HG02642 (cell line): ENCODE results near the gene SMAD9.
"Not testable (repeated sequence)": the region's sequence is repeated elsewhere in the genome, so short reads cannot be mapped to it uniquely, and the experiment has no call there.

ENCODE experiments used
- ATAC-seq: cut with Tn5 transposase; IDR thresholded peaks from one replicate; pipeline ENCODE4 v1.9.1; 2021; ENCODE audit warnings: mild to moderate bottlenecking; ENCODE audit not compliant: unreplicated experiment, poor library complexity

The SMAD9 gene

DNA sequence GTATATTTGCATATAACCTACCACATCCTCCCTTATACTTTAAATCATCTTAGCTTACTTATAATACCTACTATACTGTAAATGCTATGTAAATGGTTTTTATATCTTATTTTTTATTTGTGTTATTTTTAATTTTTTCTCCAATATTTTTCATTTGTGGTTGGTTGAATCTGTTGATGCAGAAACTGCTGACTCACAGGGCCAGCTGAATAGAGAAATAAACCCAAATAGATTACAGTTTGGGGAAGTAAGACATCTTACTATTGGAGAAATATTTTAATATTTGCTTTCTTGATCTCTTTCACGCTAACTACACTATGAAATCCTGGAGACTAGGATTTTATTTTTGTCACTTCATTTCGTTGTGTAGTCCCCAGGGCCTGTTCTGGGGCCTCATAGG lies 7.1 kb downstream of the SMAD9 start:
- ATAC-seq: no peak

DNA sequence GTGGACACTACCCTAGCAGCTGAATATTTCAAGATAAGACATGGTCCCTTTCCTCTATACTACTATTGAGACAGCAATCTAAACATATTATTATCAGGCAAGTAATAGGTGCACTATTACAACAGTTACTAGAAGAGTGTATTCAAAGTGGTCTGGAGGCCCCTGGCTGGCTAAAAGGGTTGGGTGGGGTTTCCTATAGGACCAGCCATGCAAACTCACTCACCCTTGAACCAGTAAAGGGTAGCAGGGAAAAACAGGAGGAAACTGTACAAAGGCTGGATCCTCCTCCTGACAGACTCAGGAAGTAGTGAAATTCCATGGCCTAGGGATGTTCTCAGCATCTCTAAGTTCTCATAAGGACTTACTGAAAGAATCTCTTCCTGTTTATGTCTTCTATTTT lies 7.7 kb downstream of the SMAD9 start:
- ATAC-seq: no peak

DNA sequence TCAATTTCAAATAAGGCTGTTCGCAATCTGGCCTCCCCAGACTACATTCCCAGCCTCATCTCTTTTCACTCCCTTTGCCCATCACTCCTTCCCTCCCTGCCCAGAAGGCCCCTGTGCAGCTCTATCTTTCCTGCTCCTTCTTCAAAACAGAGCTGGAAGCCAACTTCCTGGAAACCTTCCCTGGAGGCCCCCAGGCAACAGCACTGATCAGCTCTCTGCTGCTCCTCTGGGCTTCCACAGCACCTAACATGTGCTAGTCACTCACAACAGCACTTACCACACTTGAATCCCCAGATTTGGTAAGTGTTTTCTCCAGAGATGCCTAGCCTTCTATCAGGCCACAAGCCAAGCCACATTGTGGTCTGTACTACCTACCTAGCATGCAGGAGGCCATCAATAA lies 9.5 kb downstream of the SMAD9 start:
- ATAC-seq: no peak

DNA sequence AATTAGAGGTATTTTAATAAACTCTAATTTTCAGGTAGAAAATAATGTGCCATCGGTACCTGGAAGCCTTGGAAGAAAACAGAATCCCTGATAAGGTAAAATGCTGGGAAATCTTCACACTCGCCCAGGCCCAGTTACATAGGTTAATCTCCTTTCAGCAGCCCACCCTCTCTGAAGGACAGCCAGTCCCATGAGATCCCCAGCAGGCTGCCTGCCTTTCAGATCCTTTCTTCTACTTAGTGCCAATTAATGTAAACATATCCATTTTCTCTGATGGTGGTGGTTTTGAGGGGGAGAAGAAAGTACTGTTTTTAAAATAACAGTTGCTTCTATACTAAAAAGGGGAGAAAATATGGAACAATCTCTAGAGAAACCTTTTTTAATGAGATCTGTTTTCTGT lies 12.2 kb downstream of the SMAD9 start:
- no peak for ATAC-seq

DNA sequence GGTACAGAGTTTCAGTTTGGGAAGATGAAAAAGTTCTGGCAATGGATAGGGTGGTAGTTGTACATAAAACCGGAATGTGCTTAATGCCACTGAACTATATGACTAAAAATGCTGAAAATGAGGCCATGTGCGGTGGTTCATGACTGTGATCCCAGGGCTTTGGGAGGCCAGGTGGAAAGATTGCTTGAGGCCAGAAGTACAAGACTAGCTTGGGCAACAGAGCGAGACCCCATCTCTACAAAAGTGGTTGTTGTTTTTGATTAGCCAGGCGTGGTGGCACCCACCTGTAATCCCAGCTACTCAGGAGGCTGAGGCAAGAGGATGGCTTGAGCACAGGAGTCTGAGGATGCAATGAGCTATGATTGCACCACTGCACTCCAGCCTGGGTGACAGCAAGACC lies 12.8 kb downstream of the SMAD9 start:
- no peak for ATAC-seq

DNA sequence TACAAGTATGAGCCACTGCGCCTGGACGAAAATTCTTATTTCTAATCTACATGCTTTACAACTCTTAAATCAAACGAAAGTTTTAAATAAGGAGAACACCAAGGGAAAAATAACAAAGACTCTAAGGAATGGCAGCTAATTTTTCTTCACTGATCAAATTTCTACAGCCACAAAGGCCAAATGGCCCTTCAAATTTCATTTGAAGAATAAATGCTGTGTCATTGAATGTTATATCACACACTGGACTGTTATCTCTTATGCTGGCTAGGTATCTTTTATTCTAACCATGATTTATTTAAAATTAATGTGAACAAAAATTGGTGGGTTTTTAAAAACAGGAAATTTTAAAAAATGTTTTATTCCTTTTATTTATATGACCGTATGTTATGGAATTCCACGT lies 14.1 kb downstream of the SMAD9 start:
- no peak for ATAC-seq

DNA sequence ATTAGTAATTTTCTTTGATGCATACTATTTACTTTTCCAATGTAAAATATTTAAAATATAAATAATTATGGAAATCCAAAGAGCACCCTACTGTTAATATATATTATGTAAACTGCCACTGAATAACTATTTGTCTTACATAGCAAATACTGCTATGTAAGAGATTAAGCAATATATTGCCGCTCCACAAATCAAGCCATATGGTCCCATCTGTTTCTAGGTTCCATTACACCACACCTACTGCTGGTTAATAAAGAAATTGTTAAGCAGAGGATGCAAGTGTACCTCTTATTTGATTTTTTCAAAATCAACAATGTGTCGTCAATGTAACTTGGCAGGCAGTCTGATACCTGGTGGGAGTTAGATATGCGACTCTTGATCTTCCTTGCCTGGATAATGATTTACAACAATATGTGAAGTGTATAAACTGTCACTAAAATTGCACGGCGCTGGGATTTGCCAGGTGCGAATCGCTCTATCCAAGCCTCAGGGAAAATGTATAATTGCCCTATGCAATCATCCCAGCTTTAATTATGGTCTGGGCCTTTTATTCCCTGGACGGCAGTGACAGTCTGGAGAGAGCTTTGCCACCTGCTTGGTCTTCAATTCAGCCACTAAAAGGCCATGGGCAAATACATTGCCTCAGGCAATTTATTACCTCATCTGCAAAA lies 16.0 kb downstream of the SMAD9 start:
- ATAC-seq: no peak

DNA sequence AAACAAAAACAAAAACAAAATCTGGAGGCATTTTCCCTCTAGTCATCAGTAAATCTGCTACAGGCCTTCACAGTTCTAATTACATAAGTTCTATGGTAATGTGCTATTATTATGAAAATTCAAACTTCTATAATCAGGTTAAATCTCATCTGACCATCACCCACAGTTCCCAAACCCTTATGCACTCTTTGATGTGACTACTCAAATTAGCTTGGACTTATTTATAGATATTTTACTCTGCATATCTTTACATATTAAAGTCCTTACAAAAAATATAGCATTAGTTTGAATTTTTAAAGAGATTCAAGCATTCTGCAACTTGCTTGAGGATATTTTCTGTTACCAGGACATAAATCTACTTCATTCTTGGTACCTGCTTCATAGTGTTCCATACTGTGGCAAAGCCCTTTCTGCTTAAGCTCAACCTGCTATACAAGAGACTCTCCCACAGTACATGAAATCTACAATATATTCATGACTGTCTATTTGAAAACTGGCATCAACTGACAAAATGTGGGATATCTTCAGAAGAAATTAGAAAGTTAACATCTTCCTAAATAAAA lies 22.9 kb downstream of the SMAD9 start:
- no peak for ATAC-seq

DNA sequence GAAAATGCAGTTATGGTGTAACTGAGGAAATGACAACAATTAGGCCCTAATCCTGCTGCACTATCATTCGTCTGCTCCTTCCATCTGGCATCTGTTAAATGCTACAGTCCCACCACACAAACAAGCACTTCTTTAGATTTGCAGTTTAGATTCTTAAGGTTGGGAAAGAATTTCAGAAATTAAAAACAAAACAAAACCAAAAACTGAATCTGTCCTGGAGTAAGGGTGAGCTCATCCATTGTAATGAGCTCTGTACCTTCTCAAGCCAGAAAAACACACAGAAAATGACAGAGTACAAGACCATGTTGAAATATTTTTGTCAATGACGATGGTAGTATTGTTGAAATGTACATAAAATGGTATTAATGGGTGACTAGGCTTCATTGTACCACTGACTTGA lies 28.3 kb downstream of the SMAD9 start:
- ATAC-seq: no peak

DNA sequence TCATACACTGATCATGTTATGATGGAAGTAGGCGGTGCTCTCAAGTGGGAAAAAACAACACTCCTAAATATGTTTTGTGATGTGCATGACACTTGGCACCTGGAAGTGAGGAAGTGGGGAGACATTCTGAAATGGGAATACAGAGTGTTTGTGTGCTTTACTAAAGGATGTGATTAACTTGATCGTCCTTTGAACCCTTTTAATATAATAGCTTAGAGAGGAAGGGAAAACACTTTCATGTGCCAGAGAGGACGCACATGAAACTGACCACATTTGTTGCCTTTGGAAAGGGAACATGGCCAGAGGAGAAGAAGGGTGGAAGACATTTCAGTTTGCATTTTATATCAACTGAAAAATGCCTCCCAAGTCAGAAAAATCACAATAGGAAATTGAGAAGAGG lies 31.4 kb downstream of the SMAD9 start:
- ATAC-seq: no peak

DNA sequence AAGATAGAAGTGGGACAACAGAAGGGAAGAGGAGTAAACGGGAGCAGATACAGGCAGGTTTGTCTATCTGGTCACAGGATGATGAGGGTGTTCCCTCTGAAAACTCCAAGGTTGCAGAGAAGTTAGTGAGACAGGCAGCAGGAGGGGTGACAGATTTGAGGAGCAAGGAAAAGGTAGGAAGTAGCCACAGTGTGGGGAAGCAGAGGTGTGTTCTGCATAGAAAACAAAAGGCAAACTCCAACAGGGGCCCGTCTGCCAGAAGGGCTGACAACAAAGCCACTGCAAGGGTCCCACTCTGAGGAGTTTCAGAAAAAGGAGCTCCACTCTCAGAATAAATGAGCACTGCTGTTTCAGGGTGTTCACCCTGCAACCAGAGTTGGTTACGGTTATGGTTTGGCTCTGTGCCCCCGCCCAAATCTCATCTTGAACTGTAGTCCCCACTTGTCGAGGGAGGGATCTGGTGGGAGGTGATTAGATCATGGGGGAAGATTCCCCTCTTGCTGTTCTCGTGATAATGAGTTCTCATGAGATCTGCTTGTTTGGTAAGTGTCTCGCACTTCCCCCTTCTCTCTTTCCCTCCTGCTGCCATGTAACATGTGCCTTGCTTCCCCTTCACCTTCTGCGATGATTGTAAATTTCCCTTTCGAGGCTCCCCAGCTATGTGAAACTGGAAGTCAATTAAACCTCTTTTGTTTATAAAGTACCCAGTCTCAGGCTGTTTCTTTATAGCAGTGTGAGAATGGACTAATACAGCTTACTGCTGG lies 32.1 kb downstream of the SMAD9 start:
- peak; percentile 51 for ATAC-seq

DNA sequence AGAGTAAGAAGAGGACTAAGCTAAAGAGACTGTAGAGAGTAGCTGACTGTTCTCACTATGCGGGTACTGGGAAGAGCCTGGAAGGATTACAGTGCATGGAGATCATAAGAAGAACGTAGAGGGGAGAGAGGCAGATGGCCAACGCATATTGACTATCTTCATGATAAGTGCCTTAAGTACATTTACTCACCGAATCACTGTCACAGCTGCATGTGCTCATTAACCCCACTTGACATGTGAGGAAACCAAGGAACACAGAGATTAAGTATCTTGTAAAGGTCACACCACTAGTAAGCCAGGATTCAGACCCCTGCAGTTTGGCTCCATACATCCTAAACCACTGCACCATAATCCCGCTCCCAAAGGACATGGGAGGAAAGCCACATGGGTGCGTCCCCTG lies 34.1 kb downstream of the SMAD9 start:
- ATAC-seq: no peak

DNA sequence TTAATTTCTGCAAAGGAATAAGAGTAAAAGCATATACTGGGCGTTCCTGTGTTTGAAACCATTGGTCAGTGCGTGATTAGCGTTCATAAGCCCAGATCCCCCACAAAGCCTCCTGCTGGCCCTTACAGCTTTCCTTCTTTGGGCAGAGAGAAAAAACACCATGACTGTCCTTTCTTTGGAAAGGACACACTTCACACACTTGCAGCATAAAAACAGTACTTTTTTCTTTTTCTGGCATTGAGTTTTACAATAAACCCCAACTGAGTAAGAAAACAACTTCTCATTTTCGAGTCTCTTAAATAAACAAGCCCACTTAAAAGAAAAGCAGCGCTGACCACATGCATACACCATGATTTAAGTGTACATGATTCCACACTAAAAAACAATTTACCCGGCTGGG lies 35.8 kb downstream of the SMAD9 start:
- no peak for ATAC-seq

DNA sequence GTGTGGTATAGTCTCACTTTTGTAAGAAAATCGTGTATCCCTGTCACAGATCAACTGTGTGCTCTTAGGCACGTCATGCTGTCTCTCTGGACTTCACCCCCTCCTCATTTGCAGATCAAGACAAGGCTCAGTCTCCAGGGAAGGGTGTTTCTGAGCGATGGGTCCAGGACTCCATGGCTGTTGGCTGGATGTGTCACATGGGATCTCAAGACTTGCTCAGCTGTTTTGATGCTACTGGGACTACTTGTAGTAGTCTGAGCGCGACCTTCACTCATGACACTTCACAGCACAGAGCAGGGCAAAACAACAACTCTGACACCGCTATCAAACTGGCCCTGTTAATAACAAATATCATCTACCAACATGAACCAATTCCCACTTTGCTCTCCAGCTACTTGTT lies 36.2 kb downstream of the SMAD9 start:
- no peak for ATAC-seq

DNA sequence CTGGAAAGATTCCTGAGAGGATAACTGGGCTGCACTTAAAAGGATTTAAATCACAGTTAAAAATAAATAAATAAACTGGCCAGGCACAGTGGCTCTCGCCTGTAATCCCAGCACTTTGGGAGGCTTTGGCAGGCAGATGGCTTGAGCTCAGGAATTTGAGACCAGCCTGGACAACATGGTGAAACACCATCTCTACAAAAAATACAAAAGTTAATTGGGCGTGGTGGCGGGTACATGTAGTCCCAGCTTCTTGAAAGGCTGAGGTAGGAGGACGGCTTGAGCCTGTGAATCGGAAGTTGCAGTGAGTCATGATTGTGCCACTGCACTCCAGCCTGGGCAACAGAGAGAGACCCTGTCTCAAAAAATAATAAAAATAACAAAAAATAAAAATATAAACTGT lies 36.6 kb downstream of the SMAD9 start:
- not testable (repeated sequence) for ATAC-seq

DNA sequence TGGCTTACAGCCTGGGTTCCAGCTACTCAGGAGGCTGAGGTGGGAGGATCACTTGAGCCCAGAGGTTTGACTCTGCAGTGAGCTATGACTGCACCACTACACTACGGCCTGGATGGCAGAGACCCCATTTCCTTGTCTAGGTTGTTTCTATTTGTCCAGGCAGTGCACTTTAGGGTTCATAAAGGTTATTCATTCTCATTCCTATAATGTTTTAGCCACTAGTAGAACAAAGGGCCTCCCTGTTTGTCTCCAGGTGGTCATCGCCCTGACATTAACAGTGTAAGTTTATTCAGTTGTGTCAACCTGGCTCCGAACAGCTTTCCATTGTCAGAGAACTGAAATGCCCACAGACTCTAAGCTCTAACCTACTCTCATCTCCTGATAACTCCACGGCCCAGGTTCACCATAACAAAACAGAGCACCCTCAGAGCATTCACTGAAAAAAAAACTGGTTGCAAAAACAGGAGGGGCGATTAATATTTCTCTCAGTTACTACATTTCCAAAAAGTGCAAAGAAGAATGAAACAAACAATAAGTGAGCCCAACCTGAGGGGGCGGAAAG lies 37.1 kb downstream of the SMAD9 start:
- no peak for ATAC-seq

DNA sequence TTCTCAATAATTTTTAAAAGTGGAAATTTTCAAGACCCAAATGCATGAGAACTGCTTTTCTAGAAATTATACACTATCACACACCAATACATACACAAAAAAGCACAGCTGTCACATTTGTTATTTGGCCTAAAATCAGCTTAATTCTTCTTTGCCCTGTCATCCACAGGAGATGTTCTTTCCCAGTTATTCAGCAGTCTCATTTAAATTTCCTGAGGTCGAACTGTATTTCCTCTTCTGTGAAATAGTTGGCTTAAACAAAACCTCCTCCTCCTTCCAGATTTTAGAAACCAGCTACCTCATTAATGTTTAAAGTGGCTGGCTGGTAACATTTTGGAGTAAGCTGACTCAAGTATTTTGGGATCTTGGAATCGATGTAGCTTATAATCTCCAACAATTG lies 39.1 kb downstream of the SMAD9 start:
- no peak for ATAC-seq

DNA sequence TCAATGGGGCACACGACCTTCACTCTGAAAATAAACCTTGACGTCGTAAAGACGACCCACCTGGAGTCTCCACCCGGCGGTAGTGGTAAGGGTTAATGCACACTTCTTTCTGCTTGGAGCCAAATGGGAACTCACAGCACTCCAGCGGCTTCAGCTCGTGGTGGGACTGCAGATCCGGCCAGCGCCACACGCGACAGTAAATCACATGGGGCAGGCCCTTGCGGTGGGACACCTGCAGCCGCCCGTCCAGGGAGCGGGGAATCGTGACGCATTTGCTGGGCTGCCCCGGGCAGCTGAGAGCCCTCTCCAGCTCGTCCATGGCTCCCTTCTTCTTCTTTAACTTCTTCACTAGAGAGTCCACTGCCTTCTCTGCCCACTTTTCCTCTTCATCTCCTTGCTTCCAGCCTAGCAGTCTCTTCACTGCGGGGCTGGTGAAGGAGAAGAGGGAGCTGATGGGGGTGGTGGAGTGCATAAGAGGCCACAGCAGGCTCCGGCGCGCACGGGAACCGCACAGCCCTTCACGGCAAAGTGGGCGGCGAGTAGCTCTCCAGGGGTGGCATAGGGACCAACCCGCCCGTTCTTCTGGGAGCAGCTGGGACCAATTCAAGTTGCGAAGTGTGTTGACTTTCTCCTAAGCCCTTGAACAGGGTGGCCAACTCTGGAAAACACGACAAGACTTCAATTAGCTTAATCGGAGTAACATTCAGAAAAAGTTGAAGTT lies 40.7 kb downstream of the SMAD9 start:
- no peak for ATAC-seq

DNA sequence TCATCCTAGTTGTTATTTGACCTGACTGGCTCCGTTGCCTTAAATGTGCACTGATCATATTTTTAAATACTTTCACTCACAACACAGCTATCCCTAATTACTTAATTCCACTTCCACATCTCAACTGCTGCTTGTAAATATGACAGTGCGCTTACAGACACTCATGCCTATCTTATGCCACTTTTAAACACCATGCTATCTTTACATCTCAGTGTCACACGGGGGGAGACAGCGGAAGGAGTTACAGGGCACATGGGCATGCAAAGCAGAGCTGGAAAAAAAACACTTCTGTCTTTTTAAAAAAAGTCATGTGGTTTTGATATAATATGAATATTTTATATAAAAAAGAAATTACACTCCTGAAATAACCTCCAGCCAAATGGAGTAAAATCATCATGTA lies 44.1 kb downstream of the SMAD9 start:
- ATAC-seq: no peak

DNA sequence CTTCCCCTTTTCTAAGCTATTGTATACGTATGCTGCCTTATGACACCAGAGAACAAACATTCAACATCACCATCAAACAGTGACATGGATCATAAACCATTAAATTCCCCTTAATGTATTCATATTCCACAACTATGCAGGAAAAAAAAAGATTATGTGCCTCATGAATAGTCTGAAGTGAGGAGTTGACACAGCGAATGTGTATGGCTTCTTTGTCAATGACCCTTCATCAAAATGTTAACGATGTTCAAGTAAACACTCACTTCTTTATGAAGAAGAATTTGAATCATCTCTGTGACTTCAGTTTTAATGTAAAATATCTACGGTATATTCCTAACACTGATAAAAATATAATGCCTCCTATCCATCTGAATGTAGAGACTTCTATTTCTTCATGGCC lies 44.6 kb downstream of the SMAD9 start:
- ATAC-seq: no peak

DNA sequence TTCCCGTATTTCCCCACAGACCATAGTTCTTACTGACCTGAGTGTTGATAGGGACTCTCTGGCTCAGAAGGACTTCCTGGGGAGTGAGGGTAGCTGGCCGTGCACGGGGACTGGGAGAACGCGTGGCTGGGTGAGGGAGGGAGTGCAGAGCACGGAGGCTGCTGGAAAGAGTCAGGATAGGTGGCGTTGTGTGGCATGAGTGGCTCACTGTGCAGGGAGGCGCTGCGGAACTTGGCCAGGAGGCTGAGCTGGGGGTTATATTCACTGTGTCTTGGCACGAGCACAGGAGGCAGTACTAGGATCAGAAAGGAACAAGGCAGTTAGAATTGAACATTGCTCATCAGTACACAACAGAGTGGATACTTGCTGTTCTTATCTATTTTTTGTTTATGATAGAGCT lies 47.4 kb downstream of the SMAD9 start:
- no peak for ATAC-seq
